COLO668 (cell line): ENCODE data around the gene NDRG3.
A peak's percentile ranks its signal among the peaks of the same experiment; 100 is the strongest.
"Not testable (repeated sequence)": the region's sequence is repeated elsewhere in the genome, so short reads cannot be mapped to it uniquely, and the experiment has no call there.

Experiments used
- DNase-seq: peaks from one replicate; lab custom pipeline; 2025; ENCODE audit not compliant: unreplicated experiment; lab: John Stamatoyannopoulos, UW

NDRG3 gene

GRCh38 chr20:36645353-36645752 is 100.5 kb downstream of the NDRG3 start:
- DNase-seq = no peak

DNA sequence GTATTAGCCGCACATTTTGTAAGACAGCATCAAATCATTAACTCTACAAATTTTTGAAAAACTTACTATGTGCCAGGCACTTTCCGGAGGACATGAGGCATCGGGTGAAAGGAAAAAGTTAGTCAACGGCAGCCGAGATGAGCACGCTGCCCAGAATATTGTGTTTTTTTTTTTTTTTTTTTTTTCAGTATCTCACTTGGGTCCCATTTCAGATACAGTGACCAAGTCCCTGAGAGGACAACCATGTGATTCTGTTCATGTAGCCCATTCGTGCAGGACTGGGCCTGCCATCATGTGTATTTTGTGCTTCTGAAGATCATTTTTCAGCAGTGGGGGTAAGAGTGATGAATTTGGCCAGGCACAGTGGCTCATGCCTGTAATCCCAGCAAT is 101.2 kb downstream of the NDRG3 start:
- no peak for DNase-seq

DNA sequence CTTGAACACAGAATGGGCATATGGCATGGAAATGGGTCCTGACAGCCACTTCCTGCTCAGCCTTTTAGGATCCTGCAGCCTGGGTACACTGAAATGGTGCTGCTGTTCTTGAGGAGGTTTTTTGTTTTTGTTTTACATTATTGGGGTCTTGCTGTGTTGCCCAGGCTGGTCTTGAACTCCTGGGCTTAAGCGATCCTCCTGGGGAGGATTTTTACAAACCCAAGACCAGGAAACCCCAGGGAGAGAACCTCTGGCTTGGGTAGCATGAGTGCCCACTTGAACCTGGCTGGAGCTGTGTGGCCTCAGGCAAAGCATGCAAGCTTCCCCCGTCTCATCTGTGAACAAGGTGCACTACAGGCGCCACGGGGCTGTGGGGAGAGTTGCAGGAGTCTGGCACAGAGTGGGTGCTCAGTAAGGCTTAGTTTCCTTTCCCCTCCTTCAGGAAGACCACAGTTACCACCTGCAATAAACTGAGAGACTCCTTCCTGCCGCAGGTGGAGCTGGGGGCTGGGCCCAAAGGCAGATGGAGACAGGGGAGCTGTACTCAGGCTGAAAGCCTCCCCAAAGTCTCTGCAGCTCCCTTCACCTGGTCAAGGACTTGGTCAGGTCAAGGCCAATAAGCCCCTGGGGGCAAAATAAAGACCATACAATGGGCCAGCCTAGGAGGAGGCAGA is 101.7 kb downstream of the NDRG3 start:
- no peak for DNase-seq

DNA sequence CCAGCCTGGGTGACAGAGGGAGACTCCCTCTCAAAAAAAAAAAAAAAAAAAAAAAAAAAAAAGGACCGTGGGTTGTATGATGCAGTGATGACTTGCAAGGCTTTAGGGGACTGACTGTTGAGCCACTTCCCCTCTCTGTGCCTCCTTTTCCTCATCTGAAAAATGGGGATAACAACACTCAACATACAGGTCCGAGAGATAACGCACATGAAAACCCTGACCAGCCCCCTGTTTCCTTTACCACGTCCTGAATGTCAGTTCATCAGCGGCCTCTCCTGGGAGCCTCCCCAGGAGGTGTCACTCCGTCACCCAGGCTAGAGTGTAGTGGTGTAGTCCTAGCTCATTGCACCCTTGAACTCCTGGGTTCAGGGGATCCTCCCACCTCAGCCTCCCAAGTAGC is 103.8 kb downstream of the NDRG3 start:
- no peak for DNase-seq

DNA sequence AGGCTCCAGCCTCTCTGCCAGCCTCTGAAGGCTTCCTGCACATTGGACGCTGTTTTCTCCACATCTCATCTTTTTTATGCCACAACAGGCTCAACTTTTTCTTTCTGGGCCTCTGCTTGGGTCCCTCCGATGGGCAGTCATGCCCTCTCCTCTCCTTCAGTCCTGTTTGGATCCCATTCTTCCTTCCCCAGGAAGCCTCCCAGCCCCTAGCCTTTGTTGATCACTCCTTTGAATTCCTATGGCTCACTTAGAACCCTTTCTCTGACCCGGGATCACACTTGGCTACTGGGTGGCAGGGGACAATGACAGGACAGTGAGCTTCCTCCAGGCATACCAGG is 104.4 kb downstream of the NDRG3 start:
- DNase-seq = no peak

- not testable (repeated sequence) for DNase-seq
These were observed 107.0 kb downstream of the NDRG3 start for GRCh38 chr20:36638876-36639400.

- DNase-seq = no peak
These were observed 111.5 kb downstream of the NDRG3 start for GRCh38 chr20:36634342-36634741.

- DNase-seq = no peak
These were observed 112.6 kb downstream of the NDRG3 start for GRCh38 chr20:36633285-36633772.

- peak; percentile 16 for DNase-seq
These were observed 113.2 kb downstream of the NDRG3 start for GRCh38 chr20:36632487-36633284.

GRCh38 chr20:36632147-36632486 is 113.8 kb downstream of the NDRG3 start:
- DNase-seq = no peak

- no peak for DNase-seq
These were observed 114.2 kb downstream of the NDRG3 start for GRCh38 chr20:36631646-36632045.

GRCh38 chr20:36629719-36630681 is 115.9 kb downstream of the NDRG3 start:
- DNase-seq = no peak

GRCh38 chr20:36628076-36628475 is 117.8 kb downstream of the NDRG3 start:
- DNase-seq = no peak

DNA sequence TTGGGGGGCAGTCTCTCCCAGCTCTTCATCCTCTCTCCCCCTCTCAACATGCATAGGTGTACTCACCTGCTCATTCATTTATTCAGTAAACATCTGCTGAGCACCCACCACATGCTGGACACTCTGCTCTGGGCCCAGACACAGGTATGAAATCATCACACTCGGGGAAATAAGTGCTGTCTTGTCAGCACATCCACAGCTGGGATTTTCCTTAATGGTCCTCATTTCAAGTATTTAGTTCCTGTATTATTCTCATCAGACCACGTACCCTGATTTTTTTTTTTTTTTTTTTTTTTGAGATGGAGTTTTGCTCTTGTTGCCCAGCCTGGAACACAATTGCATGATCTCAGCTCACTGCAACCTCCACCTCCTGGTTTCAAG is 121.0 kb downstream of the NDRG3 start:
- DNase-seq = no peak

DNA sequence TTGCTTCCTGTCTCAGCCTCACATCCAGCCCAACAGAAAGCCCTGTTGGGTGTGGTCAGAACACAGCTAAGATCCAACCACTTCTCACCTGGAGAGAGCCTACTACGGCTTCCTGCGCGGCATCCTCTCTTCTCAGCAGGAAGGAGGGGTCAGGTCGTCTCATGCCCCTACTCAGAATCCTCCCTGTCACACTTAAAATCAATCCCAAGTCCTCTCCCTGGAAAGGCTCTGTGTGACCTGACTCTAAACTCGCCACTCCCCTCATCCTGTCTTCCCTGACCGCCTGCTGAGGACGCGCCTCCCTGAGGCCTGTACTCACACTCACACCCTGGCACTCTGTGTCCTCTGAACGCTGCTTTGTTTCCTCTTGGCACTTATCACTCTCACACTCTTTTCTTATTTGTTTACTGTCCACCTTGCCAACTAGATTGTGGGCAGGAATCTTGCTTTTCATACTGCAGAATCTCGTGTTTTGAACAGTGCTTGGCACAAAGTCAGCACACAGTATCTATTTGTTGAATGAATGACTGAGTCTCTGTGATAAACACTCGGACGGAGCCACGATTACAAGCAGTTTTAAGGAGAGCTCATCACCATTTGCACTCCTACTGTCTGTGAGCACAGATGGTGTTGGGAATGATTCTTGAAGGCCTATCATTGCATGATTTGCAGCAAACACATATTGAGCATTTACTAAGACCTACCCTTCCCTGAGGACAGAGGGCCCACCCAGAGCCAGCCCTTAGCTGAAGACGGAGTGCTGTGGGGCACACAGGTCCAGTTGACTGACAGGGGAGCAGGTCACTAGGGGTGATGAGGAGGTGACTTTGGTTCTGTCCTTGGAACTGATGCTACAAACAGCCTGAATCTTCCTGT is 121.6 kb downstream of the NDRG3 start:
- no peak for DNase-seq

DNA sequence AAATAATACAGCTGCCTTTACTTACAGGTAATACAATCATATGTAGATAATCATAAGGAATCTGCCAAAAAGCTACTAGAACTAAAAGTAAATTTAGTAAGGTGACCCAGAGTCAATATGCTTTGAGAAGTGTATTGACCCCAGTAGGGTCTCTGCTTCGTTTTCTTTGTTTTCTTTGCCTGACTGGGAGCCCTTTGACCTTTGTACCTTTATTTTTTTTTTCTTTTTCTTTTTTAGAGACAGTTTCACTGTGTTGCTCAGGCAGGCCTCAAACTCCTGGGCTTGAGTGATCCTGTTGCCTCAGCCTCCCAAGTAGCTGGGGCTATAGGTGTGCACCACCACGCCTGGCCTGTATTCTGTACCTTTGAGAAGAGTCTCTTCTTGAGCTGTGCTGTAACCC is 122.4 kb downstream of the NDRG3 start:
- no peak for DNase-seq

DNA sequence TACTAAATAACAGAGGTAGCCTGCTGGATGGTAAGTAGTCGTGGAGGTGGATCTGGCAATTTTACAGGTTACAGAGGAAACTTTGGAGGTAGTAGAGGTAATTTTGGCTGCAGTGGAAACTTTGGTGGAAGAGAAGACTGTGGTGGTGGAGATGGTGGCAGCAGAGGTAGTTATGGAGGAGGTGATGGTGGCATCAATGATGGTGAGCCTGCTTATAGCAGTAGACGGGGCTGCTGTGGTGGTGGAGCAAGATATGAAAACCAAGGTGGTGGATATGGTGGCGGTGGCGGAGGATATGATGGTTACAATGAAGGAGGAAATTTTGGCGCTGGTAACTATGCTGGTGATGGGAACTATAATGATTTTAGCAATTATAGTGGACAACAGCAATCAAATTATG is 125.0 kb downstream of the NDRG3 start:
- DNase-seq = no peak

GRCh38 chr20:36614781-36615557 is 130.9 kb downstream of the NDRG3 start:
- no peak for DNase-seq

DNA sequence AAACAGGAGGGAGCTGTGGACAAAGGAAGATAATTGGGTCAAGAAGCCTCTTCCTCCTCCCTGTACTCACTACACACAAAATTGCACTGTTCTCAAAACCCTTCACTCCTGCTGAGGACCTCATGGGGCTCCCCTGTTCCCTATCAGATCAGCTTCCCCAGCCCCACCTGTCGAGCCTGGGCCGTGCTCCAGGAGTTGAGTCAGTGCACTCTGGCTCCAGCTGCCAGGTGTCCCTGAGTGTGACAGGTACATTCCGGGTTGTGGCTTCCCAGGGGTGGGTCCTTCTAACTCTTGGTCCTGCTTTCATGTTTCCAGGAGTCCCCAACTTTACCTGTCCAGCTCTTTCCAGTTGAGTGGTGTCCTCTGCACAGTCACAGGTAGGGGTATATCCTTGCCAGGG is 131.9 kb downstream of the NDRG3 start:
- peak; percentile 28 for DNase-seq

DNA sequence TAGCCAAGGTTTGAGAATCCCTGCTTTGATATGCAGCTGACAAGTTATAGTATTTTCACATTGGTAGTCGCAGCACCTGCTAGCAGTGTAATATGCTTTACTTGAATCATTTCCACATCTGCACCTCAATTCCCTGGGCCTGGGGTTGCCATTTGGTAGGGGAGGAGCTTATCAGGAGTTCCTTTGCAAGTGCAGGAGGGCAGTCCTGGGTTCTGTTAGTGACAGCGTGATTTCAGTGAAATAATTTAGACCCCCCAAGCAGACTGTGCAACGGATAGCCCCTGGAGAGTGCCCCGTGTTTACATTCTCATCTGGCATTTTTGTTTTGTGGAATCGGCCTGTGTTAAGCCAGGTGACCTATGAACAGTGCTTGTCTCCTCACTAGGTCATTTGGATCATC is 134.3 kb downstream of the NDRG3 start:
- DNase-seq = no peak
